GM19025 (cell line): ENCODE results near the gene PIK3R6.
"Not testable (repeated sequence)": the region's sequence is repeated elsewhere in the genome, so short reads cannot be mapped to it uniquely, and the experiment has no call there.

ENCODE experiments used
- ATAC-seq: cut with Tn5 transposase; IDR thresholded peaks from one replicate; pipeline ENCODE4 v1.9.1; 2021; ENCODE audit warnings: mild to moderate bottlenecking, low read depth, moderate library complexity; ENCODE audit not compliant: unreplicated experiment

The PIK3R6 gene

GRCh38 chr17:8894673-8895578 lies 27.5 kb upstream of the PIK3R6 start:
- ATAC-seq: no peak

- ATAC-seq: no peak
These were observed 26.8 kb upstream of the PIK3R6 start for GRCh38 chr17:8894202-8894671.

GRCh38 chr17:8893621-8894201 lies 26.2 kb upstream of the PIK3R6 start:
- ATAC-seq: no peak

- no peak for ATAC-seq
These were observed 25.6 kb upstream of the PIK3R6 start for GRCh38 chr17:8893059-8893458.

- ATAC-seq: no peak
These were observed 24.8 kb upstream of the PIK3R6 start for GRCh38 chr17:8892338-8892690.

GRCh38 chr17:8890671-8891070 lies 23.2 kb upstream of the PIK3R6 start:
- ATAC-seq: no peak

GRCh38 chr17:8889458-8890210 lies 22.2 kb upstream of the PIK3R6 start:
- ATAC-seq: no peak

GRCh38 chr17:8888704-8889302 lies 21.3 kb upstream of the PIK3R6 start:
- no peak for ATAC-seq

- no peak for ATAC-seq
These were observed 20.6 kb upstream of the PIK3R6 start for GRCh38 chr17:8887834-8888703.

- ATAC-seq: no peak
These were observed 19.8 kb upstream of the PIK3R6 start for GRCh38 chr17:8887301-8887700.

GRCh38 chr17:8885967-8886684 lies 18.7 kb upstream of the PIK3R6 start:
- ATAC-seq: no peak

- ATAC-seq: not testable (repeated sequence)
These were observed 17.9 kb upstream of the PIK3R6 start for GRCh38 chr17:8885163-8885966.

- ATAC-seq: no peak
These were observed 17.0 kb upstream of the PIK3R6 start for GRCh38 chr17:8884336-8884990.

GRCh38 chr17:8883353-8883752 lies 15.9 kb upstream of the PIK3R6 start:
- no peak for ATAC-seq

- no peak for ATAC-seq
These were observed 14.1 kb upstream of the PIK3R6 start for GRCh38 chr17:8881606-8882005.

GRCh38 chr17:8880466-8880865 lies 13.0 kb upstream of the PIK3R6 start:
- no peak for ATAC-seq

- no peak for ATAC-seq
These were observed 11.9 kb upstream of the PIK3R6 start for GRCh38 chr17:8879410-8879809.

GRCh38 chr17:8877984-8878383 lies 10.5 kb upstream of the PIK3R6 start:
- ATAC-seq: no peak
